ENCODE results near the gene FLVCR1. TPM values are rescaled to one million over a fixed set of nuclear protein-coding genes. Genes with fewer than 3 reads are reported as not detected.
A peak's percentile ranks its signal among the peaks of the same experiment; 100 is the strongest.

FLVCR1 gene
- 10 to 100 TPM; 13.5 to 13.9 TPM for total RNA-seq

DNA sequence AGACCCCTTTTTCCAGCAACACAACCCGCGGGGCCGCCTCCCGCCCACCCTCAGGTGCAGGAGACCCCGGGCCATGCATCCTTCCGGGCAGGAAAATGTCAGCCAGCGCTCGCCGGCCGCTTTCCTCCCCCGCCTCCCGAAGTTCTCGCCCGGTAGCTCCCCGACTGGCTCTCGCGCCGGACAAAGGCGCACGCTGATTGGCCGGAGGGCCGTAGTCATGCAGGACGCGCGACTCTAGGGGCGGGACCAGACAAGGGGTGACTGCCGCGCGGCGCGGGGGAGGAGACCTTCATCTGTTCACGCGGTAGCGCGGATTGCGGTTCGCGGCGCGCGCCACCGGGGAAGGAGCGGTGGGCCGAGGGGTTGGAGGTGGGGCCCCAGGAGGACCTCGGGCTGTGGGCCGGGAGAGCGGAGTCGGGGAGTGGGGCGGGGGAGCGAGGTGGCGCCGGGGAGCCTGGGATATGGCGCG, at the start of gene FLVCR1:
Gene FLVCR1 (plus strand): TSS at position 284 of the 469 bp plus-strand sequence. CDS start 178 bp downstream, at position 462.
- peak; percentile 98 for DNase-seq
- peak; percentile 98 for ATAC-seq
- Mint-ChIP-seq H3K4me3 (no peak within 1 kb of the TSS), H3K36me3 (ENCODE audit: low read depth) (peaks cover 9% of the 10 kb centered on the region), H3K4me1 (peaks cover 15% of the 10 kb centered on the region), H3K27ac (peak within 1 kb of the TSS; percentile 92), H3K27me3 (no peaks in the 10 kb centered on the region), H3K9me3 (ENCODE audit: low read depth) (no peaks in the 10 kb centered on the region)
- ChIA-PET CTCF (interaction anchor here (0.7 to 1.4 kb wide), 5 partner anchors 193 to 1177 kb away, joined by 3 to 5 read pairs (median 4); partner anchors contain the start of genes DTL and INTS7), POLR2A (interaction anchor here (0.5 to 1.0 kb wide), 5 partner anchors 250 to 1558 kb away, joined by 3 to 9 read pairs (median 4); partner anchors contain the start of gene ATF3)
- intact Hi-C loops (cut with DNase I, micrococcal nuclease): loop anchor here (1.0 to 5.0 kb wide), 11 partner anchors 67 to 573 kb away; partner anchors contain the start of genes NSL1 (in 2 of the 2), TATDN3 (in 2 of the 2), ANGEL2 (in 1 of the 2) and ATF3 (in 1 of the 2)

- peaks cover 3% of the 10 kb centered on the region for H3K4me1 Mint-ChIP-seq
- peak; percentile 10 for DNase-seq
- no peak overlapping the region for H3K4me3 Mint-ChIP-seq
- ChIA-PET CTCF (interaction anchor here (0.7 to 2.2 kb wide), 9 partner anchors 9 to 180 kb away, joined by 3 to 17 read pairs (median 4); no protein-coding TSS in a partner anchor), POLR2A (no interaction called here)
- H3K36me3 Mint-ChIP-seq (ENCODE audit: low read depth): no peaks in the 10 kb centered on the region
- no peaks in the 10 kb centered on the region for H3K27me3 Mint-ChIP-seq
- ATAC-seq: no peak
- no peak overlapping the region for H3K27ac Mint-ChIP-seq
- intact Hi-C loops (cut with DNase I, micrococcal nuclease): loop anchor here (1.0 to 5.0 kb wide), 3 partner anchors 68 to 181 kb away; no protein-coding TSS in a partner anchor
- H3K9me3 Mint-ChIP-seq (ENCODE audit: low read depth): no peaks in the 10 kb centered on the region
Observed at GRCh38 chr1:212814537-212815334, 43.3 kb upstream of the FLVCR1 start.

- Mint-ChIP-seq H3K4me1 (peaks cover 4% of the 10 kb centered on the region), H3K27ac (no peak overlapping the region), H3K36me3 (ENCODE audit: low read depth) (no peaks in the 10 kb centered on the region), H3K27me3 (no peaks in the 10 kb centered on the region), H3K9me3 (ENCODE audit: low read depth) (no peaks in the 10 kb centered on the region), H3K4me3 (no peak overlapping the region)
- no peak for DNase-seq
- CTCF ChIA-PET: interaction anchor here (1.2 kb wide), 1 partner anchor 178 kb away, joined by 3 read pairs; no protein-coding TSS in a partner anchor
- intact Hi-C loops (cut with DNase I, micrococcal nuclease): no loop called here
- POLR2A ChIA-PET: interaction anchor here (0.6 kb wide), 1 partner anchor 11 kb away, joined by 3 read pairs; no protein-coding TSS in a partner anchor
- no peak for ATAC-seq
Observed at GRCh38 chr1:212816567-212817278, 41.4 kb upstream of the FLVCR1 start.

GRCh38 chr1:212819726-212820125, 38.3 kb upstream of the FLVCR1 start:
- Mint-ChIP-seq H3K4me3 (no peak overlapping the region), H3K36me3 (ENCODE audit: low read depth) (no peaks in the 10 kb centered on the region), H3K27me3 (no peaks in the 10 kb centered on the region), H3K27ac (no peak overlapping the region), H3K4me1 (peaks cover 4% of the 10 kb centered on the region), H3K9me3 (ENCODE audit: low read depth) (peaks cover 3% of the 10 kb centered on the region)
- intact Hi-C loops (cut with DNase I, micrococcal nuclease): no loop called here
- CTCF ChIA-PET: interaction anchor here (0.8 to 1.1 kb wide), 2 partner anchors 38 to 363 kb away, joined by 3 read pairs; no protein-coding TSS in a partner anchor
- ATAC-seq (no peak), DNase-seq (no peak)
- POLR2A ChIA-PET: no interaction called here

GRCh38 chr1:212820969-212821368, 37.1 kb upstream of the FLVCR1 start:
- intact Hi-C loops (cut with DNase I, micrococcal nuclease): no loop called here
- H3K27me3 Mint-ChIP-seq: no peaks in the 10 kb centered on the region
- no peak for DNase-seq
- H3K36me3 Mint-ChIP-seq (ENCODE audit: low read depth): peaks cover under 1% of the 10 kb centered on the region
- CTCF ChIA-PET: interaction anchor here (0.6 to 1.3 kb wide), 2 partner anchors 8 to 365 kb away, joined by 3 read pairs; no protein-coding TSS in a partner anchor
- H3K4me1 Mint-ChIP-seq: peaks cover 4% of the 10 kb centered on the region
- no peak for ATAC-seq
- H3K9me3 Mint-ChIP-seq (ENCODE audit: low read depth): peaks cover 10% of the 10 kb centered on the region
- no peak overlapping the region for H3K4me3 Mint-ChIP-seq
- no peak overlapping the region for H3K27ac Mint-ChIP-seq
- POLR2A ChIA-PET: no interaction called here

DNA sequence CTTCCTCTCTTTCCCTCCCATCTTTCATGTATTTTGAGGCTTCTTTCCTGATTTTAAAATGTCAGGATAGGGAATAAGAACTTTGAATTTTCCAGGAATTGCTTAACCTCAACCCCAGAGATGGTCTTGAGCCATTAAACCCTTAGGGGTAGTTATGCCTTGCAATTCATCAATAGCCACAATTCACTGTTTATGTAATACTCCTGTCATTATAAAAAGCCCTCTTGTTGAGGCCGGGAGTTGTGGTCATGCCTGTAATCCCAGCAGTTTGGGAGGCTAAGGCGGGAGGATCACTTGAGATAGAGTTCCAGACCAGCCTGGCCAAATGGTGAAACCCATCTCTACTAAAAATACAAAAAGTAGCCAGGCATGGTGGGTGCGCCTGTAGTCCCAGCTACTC, 35.1 kb upstream of the FLVCR1 start:
- POLR2A ChIA-PET: no interaction called here
- ATAC-seq (no peak), DNase-seq (no peak)
- Mint-ChIP-seq H3K27ac (no peak overlapping the region), H3K27me3 (no peaks in the 10 kb centered on the region), H3K4me1 (peaks cover 4% of the 10 kb centered on the region), H3K4me3 (no peak overlapping the region), H3K36me3 (ENCODE audit: low read depth) (peaks cover 4% of the 10 kb centered on the region), H3K9me3 (ENCODE audit: low read depth) (peaks cover 18% of the 10 kb centered on the region)
- CTCF ChIA-PET: interaction anchor here (0.5 kb wide), 1 partner anchor 20 kb away, joined by 3 read pairs; no protein-coding TSS in a partner anchor
- intact Hi-C loops (cut with DNase I, micrococcal nuclease): no loop called here

DNA sequence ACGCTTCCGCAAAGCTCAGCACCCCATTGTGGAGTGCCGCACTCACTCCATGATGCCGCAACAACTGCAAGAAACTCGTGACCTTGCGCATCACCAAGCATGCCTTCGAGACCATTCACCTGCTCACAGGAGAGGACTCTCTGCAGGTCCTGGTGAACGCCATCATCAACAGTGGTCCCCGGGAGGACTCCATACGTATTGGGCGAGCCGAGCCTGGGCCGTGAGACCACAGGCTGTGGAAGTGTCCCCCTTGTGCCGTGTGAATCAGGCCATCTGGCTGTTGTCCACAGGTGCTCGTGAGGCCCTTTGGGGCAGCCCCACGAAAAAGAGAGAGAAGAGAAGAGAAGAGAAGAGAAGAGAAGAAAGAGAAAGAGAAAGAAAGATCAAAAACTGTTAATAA, 33.9 kb upstream of the FLVCR1 start:
- CTCF ChIA-PET: interaction anchor here (1.0 kb wide), 1 partner anchor 15 kb away, joined by 3 read pairs; no protein-coding TSS in a partner anchor
- intact Hi-C loops (cut with DNase I, micrococcal nuclease): no loop called here
- H3K36me3 Mint-ChIP-seq (ENCODE audit: low read depth): peaks cover 4% of the 10 kb centered on the region

GRCh38 chr1:212825798-212826452, 32.1 kb upstream of the FLVCR1 start:
- no peak for DNase-seq
- no peak for ATAC-seq
- H3K36me3 Mint-ChIP-seq (ENCODE audit: low read depth): peaks cover 4% of the 10 kb centered on the region
- H3K27me3 Mint-ChIP-seq: no peaks in the 10 kb centered on the region
- H3K4me1 Mint-ChIP-seq: no peaks in the 10 kb centered on the region
- no peak overlapping the region for H3K4me3 Mint-ChIP-seq
- intact Hi-C loops (cut with DNase I, micrococcal nuclease): no loop called here
- no peak overlapping the region for H3K27ac Mint-ChIP-seq
- H3K9me3 Mint-ChIP-seq (ENCODE audit: low read depth): peaks cover 18% of the 10 kb centered on the region
- ChIA-PET CTCF (interaction anchor here (0.6 kb wide), 1 partner anchor 370 kb away, joined by 3 read pairs; no protein-coding TSS in a partner anchor), POLR2A (no interaction called here)

More for the DNA sequence above, 33.9 kb upstream of the FLVCR1 start:
- Mint-ChIP-seq H3K4me1 (peaks cover 4% of the 10 kb centered on the region), H3K27me3 (no peaks in the 10 kb centered on the region), H3K9me3 (ENCODE audit: low read depth) (peaks cover 18% of the 10 kb centered on the region), H3K4me3 (no peak overlapping the region), H3K27ac (no peak overlapping the region)
- DNase-seq (no peak), ATAC-seq (no peak)
- POLR2A ChIA-PET: interaction anchor here (0.5 kb wide), 1 partner anchor 11 kb away, joined by 3 read pairs; no protein-coding TSS in a partner anchor

- H3K27me3 Mint-ChIP-seq: no peaks in the 10 kb centered on the region
- DNase-seq: no peak
- H3K4me1 Mint-ChIP-seq: no peaks in the 10 kb centered on the region
- no peak overlapping the region for H3K27ac Mint-ChIP-seq
- intact Hi-C loops (cut with DNase I, micrococcal nuclease): no loop called here
- ChIA-PET CTCF (interaction anchor here (1.0 to 1.8 kb wide), 2 partner anchors 168 to 375 kb away, joined by 3 to 5 read pairs; no protein-coding TSS in a partner anchor), POLR2A (interaction anchor here (0.6 kb wide), 1 partner anchor 10 kb away, joined by 3 read pairs; no protein-coding TSS in a partner anchor)
- ATAC-seq: no peak
- H3K9me3 Mint-ChIP-seq (ENCODE audit: low read depth): peaks cover 18% of the 10 kb centered on the region
- H3K4me3 Mint-ChIP-seq: no peak overlapping the region
- peaks cover 4% of the 10 kb centered on the region for H3K36me3 Mint-ChIP-seq (ENCODE audit: low read depth)
Observed at GRCh38 chr1:212827171-212827776, 30.8 kb upstream of the FLVCR1 start.

DNA sequence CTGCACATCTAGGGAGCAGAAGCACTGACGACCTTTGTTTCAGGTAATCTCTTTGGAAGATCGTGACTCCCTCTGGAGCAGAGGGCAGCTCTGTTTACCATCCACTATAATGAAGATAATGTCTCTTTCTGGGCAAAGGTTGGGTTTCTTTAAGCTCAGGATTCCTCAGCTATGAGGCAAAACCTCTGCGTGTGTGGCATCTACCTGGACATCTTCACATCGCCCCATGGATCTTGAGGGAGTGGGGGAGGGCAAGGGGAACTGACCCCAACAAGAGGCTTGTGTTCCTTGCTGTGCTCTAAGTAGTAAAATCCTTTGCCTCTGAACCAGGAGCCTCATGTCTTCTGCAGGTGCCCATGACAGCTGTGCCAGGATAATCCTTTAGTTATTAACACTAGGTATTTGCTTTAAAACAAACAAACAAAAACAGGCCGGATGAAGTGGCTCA, 30.2 kb upstream of the FLVCR1 start:
- peaks cover 18% of the 10 kb centered on the region for H3K9me3 Mint-ChIP-seq (ENCODE audit: low read depth)
- intact Hi-C loops (cut with DNase I, micrococcal nuclease): no loop called here
- ChIA-PET POLR2A (interaction anchor here (0.6 kb wide), 1 partner anchor 11 kb away, joined by 3 read pairs; no protein-coding TSS in a partner anchor), CTCF (interaction anchor here (1.0 to 1.8 kb wide), 2 partner anchors 167 to 239 kb away, joined by 4 to 5 read pairs; no protein-coding TSS in a partner anchor)
- ATAC-seq: no peak
- peaks cover 4% of the 10 kb centered on the region for H3K36me3 Mint-ChIP-seq (ENCODE audit: low read depth)
- H3K4me1 Mint-ChIP-seq: no peaks in the 10 kb centered on the region
- no peak overlapping the region for H3K4me3 Mint-ChIP-seq
- H3K27me3 Mint-ChIP-seq: no peaks in the 10 kb centered on the region
- no peak overlapping the region for H3K27ac Mint-ChIP-seq
- no peak for DNase-seq
